ENCODE data around the gene SRGAP2.
"Not testable (repeated sequence)": the region's sequence is repeated elsewhere in the genome, so short reads cannot be mapped to it uniquely, and the experiment has no call there.

The SRGAP2 gene

DNA sequence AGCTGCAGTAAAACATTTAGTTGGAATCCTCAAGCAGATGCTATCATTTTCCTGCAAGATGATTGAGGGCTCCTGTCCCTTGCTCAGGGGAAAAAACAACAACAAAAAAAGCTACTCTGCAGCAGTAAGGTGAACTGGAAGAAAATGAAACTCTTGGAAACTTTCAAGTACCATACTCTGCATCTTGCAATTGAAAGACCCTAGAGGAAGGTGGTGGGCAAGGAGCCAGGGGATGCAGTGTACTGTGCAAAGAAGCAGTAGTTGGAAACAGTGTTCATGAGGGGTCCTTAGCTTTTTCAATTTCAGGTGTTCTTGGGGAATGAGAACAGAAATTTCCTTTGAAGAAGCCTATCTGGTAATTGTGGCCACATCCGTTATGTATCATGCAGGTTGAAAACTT lies 7.5 kb downstream of the SRGAP2 start:
- not testable (repeated sequence) for DNase-seq

DNA sequence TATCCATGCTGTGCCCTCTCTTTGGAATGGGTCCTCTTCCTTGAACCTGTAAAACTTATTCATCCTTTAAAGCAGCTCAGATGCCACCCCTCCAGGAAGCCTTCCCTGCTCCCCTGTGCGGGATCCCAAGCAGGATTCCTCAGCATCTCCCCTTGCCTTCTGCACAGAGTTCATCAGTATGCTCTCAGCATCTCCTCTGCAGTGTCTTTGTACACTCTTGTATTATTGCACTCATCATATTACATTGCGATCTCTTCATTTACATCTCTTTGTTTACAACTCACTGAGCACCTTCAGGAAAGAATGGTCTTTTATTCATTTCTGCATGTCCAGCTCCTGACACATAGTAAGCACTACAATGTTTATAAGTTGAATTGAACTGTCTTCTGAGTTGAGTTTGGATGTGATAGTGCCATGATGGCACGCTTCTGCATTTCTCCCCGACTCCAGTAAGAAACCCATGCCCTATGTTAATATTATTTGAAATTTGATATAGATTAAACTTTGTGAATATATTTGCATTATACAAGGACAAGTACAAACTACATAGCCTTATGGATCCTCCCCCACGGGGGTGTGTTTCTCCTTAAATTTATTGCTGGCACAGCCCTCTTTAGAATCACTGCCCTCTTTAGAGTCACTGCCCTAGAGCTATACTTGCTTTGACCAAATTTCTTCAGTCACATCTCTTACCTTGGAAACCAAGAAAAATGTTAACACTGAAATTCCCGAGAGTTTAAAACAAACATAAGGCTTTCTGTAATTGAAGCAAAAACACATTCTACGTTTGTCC lies 12.5 kb downstream of the SRGAP2 start:
- DNase-seq, result not testable (repeated sequence)

DNA sequence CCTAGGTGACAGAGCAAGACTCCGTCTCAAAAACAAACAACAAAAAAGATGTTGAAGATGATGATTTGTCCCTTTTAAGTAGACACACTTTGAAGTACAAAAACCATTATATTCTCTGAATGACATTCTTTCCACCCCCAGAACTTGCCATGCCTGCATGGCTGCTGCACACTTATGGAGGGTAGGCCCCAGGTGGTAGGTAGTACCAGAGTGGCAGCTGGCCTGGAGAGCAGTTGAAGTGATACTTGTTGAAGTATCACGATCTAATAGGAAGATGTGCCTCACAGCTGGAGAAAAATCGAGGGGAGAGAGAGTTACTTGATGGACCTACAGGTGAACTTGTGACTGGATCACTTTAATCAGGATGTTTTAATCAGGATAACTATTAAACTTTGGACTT lies 14.9 kb downstream of the SRGAP2 start:
- DNase-seq, result not testable (repeated sequence)

DNA sequence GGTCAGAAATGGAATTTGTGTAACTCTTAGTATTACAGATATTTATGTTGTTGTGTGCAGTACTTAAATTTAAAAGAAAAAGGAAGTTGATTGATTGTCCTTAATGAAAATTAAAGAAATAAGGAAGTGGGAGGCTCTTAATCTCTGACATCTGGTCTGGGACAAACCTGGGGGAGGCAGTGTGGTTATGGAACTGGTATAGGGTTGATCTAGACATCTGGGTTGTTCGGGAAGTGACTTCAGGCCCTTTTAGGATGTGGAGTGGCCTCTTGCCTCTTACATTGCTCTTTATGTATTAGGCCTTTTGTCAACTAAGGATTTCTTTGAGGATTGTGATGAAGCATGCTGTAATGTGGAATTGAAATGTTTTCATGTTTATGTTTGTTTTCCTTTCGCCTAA lies 15.4 kb downstream of the SRGAP2 start:
- not testable (repeated sequence) for DNase-seq

DNA sequence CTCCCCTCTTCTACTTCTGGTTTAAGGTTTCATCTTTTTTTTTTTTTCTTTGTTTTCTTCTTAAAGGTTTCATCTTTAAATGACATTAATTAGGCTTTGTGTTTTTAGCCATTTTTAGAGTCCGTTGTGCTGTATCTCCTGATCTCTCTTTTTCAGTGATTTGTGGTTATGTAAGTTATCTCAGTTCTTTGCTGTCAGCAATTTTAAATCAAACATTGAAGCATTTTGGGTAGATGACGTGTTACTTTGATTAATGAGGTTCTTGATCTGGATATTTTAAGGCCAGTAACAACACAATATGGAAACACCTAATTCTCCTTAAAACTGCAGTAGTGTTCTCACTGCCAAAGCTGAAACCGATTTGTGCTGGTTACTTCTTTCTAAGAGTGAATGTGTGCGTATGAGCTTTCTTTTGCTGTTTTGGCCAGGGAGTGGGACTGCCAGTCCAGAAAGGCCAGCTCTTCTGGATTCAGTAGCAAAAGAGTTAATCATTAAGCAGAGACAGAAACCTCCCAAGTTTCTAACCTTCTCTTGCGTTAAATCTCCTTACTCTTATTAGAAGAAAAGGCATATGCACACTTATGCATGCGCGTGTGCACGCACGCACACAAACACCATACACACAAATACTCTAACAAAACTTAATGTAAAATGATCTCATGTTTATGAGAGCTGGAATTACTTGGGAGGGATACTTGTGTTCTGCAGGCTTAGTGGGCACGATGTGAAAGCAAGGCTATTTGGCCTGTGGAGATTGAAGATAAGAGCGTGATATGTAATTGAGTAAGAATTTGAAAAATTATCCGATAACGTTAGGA lies 16.4 kb downstream of the SRGAP2 start:
- DNase-seq, result not testable (repeated sequence)

DNA sequence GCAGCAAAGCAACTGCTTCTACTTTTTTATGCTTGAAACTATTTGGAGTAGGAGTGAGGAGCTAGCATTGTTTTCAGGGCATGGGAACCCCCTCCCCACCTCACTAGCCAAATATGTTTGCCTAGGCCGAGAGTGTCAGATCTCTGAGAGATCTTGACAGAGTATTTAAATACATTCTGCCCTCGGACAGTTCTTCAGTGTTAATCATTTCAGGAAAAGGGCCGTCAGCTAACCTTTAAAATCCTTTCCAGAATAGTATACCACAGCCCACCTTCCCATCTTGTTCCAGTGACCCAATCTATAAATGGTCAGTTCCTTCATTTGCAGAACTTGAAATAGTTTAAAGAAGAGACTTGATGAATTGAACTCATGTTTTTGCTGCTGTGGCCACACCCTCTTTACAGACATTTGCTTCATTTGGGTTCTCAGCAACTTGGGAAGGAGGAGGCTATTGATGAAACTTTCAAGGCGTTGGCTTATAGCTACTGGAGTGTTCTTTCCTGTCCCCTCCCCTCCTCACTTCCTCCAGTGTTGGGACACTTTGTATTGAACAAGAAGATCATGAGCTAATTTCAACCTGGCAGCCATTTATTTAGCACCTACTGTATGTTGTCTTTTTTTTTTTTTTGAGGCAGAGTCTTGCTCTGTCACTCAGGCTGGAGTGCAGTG lies 17.1 kb downstream of the SRGAP2 start:
- DNase-seq, result not testable (repeated sequence)

DNA sequence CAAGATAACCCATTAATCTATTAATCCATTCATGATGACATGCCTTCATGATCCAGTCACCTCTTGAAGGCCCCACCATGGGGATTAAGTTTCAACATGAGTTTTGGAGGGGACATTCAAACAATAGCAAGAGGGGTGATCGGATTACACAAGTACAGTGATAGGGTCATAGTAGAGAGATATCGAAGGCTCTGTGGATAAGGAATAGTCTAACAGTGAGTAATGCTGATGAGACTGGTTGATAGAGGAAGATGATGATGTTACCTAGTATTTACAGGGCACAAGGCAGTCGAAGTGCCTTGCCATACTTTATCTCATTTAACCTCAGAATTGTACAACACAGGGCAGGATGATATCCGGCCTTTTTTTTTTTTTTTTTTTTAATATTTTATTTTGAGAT lies 18.2 kb downstream of the SRGAP2 start:
- DNase-seq, result not testable (repeated sequence)

DNA sequence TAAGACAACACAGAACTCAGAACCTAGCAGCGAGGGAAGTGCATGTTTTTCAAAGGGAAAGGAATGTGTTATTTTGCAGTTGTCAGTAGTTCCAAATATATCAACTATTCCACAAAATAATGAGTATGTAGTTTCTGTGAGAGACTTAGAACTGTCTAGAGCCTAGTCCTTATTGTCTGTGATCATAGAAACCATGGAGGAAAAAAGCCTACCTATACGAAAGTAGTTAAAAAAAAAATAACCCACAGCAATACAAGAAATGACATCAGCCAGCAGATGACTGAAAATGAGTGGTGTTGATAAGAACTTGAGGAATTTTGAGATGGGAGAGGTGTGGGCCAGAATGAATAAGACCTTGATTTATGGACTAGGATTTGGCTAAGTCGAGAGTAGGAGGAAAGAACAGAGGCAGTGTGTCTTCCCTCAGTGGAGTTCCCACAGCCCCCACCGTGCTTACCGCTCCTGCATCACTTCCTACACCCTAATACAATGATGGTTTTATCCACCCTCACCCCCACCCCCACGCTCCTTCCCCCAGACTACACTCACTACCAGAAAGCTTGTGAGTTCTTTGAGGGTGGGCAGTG lies 20.9 kb downstream of the SRGAP2 start:
- not testable (repeated sequence) for DNase-seq

DNA sequence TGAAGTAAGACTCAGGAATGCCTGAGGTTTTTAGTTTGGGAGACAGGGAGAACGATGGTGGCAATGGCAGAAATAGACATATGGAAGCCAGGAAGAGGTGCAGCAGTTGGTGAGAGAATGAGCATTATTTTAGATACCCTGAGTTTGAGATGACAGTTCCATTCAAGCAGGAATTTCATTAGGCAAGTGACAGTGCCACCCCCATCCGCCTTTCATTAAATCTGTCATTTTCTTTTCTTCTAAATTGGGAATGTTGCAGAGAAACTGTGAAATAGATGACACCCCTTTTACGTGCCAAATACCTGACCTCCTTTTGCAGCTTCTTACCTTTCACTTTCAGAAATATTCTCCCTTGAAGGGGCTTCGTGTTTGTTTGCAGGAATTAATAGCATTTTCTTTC lies 22.0 kb downstream of the SRGAP2 start:
- DNase-seq, result not testable (repeated sequence)

DNA sequence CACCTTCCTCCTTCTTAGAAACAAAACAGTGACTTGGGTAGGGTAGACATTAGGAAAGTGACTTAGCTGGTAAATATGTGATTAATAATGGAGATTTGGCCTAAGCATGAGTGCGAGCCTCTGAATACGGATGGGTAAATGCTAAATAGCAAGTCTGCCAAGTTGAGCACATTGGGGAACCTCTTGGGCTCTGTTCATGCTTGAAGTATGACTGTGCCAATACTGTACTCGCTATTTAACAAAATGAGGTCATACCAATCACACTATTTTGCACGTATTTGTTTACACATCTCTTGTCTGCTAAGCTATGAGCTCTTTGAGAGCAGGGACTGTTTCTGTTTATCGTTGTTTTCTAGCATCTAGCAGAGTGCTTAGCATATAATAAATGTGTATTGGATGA lies 23.5 kb downstream of the SRGAP2 start:
- DNase-seq, result not testable (repeated sequence)

DNA sequence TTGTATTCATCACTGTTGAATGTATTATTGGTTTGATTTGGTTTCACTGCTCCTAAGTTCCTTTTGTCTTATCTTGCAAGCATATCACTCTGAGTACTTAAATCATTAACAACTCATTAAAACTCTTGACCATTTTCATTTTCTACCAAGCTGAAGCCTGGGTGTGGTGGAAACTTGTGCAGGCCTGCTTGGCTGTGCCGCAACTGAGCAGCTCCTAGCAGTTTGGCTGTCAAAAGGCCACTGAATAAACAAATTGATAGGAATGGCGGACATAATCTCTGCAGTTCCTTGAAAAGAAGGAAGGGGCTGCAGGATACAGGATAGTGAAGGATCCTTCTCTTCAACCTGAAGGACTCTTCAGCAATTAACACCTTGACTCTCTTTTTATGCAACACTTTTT lies 25.9 kb downstream of the SRGAP2 start:
- DNase-seq, result not testable (repeated sequence)

DNA sequence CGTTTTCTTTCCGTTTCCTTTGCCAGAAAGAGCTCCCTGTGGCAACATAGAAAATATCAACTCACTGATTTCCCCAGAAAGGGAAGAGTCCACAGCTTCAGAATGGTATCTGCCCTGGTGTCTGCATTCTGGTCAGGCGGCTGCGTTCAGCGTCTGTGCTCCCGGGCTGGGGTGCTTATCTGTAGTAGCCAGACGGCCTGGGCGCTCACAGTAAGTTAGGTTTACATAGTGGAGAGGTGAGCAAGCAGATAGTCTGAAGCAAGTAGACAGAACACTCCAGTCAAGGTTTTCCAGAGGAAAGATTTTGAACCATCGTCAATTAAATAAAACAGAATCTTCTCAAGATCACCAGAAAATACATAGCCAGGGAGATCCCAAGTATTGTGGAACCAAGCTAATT lies 28.6 kb downstream of the SRGAP2 start:
- DNase-seq, result not testable (repeated sequence)

DNA sequence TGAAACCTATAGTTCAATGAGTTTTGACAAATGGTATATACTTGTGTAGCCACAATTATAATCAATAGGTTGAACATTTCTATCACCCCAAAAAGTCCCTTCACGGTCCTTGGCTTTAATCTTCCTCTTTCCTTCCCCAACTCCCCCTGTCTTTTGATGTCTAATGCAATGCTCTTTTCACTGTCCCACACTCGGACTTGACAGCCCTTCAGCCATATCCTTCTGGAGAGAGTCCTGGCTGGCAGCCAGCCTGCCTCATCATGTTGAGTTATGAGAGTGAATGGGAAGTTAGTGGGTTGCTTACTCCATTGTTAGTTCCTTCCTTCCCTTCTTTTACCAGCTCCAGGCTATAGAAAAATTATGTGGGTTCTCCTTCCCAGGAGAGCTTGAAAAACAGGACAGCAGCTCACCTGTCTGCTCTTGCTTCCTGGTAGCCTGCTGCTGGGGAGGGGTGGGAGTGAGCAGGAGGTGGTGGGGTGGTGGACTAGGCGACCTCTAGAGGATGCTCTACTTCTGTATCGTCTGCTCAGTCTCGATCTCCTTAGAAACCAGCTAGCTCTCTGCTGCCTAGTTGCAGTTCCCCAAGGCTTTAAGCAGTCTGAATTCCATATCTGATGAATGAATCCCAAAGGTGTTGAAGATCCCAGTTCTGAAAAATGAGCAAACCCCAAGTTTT lies 29.8 kb downstream of the SRGAP2 start:
- not testable (repeated sequence) for DNase-seq

DNA sequence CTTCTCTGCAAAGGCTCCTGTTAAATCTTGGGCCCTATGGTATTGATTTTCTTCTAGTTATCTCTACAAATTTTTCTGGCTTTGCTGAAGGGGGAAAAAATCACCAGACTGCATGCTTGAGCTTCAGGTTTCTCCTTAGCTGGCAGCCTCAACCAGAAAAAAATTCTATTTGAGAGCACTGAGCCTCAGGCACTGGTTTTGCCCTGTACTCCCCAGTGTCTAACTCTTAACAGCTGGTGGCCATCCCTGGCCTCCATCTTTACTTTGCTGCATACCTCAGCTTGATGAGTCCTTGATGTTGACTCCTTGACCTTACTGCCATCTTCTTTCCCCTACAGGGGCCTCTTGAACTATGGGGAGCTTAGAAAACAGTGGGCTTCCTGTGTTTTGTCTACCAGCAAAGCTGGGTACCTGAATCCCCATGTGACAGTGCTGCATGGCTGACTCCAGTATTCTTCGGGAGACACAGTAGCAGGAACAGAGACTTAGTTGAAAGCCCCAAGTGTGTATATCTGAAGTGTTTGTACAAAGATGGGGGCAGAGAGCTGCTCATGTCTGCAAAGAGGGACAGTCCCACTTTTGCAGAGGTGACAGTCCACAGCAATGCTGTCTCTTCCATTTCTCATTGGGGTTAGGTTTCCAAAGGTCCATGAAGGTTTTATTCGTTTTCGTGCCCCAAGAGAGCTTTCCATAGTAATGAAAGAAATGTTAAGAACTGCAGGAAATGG lies 31.0 kb downstream of the SRGAP2 start:
- not testable (repeated sequence) for DNase-seq

DNA sequence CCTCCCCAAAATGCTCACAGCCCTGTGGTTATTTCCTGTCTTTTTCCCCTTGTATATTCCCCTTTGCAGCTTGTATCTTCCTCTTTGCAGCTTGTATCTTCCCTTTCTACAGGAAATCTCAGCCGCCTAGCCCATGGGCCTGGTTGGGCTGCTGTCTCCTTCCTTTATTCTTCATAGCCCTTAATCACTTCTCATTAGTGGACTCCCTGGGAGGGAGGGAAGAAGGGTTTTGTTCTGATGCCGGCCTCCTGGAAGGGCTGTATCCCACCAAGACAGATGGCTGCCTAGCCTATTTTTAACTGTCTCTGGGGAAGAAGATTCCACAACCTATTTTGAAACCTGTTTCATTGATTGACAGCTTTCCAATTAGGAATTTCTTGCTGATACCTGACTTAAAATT lies 31.8 kb downstream of the SRGAP2 start:
- not testable (repeated sequence) for DNase-seq

DNA sequence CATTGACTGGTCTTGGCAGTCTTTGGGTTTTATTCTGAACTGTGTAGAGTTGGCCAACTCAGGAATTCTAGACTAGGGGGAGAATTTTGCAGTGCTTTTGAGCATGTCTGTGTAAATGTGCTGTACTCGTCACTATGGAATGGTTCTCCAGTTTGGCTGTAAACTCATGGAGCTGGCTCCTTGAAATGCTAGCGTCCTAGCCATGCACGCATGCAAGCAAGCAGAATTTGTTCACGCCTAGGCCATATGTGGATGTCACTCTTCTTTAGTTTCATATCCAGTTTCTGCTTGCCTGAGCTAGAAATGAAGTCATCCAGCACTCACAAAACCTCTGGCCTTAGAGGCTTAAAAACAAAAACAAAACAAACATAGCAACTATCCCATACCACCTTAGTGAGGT lies 36.9 kb downstream of the SRGAP2 start:
- DNase-seq, result not testable (repeated sequence)

DNA sequence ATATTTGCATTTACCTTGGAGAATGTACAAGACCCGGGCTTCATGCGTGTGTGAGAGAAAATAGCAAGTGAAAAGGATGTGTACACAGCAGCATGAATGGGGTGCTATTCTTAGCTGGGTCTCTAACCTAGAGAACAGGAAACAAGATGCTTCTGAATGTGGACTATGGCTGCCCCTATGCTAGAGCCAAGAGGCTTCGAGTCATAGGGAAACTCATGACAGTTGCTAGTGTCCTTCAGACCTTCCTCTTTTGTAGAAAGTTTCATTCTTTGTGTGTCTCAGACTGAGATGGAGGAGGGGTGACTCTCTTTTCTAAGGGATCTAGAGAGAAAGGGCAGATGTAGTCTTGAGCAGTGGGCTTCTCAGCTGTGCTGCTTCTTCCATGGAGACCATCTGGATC lies 40.0 kb downstream of the SRGAP2 start:
- DNase-seq, result not testable (repeated sequence)

DNA sequence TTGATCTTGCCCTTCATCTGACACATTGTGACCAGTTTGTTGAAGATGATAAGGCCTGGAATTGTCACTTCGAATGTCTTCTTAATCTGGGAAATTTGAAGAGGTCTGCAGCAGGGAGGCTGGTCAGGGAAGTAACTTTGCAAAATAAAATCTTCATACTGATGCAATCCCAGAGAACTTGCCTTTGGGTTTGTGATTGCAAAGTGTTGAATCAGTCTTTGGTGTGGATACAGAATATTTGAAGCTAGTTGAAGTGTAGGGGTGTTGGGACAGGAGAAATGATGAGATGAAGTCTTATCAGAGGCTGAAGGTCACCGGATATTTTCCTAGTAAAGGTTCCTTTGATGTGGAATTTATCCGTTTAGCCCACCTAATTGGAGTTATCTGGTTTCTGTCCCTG lies 42.1 kb downstream of the SRGAP2 start:
- DNase-seq, result not testable (repeated sequence)

DNA sequence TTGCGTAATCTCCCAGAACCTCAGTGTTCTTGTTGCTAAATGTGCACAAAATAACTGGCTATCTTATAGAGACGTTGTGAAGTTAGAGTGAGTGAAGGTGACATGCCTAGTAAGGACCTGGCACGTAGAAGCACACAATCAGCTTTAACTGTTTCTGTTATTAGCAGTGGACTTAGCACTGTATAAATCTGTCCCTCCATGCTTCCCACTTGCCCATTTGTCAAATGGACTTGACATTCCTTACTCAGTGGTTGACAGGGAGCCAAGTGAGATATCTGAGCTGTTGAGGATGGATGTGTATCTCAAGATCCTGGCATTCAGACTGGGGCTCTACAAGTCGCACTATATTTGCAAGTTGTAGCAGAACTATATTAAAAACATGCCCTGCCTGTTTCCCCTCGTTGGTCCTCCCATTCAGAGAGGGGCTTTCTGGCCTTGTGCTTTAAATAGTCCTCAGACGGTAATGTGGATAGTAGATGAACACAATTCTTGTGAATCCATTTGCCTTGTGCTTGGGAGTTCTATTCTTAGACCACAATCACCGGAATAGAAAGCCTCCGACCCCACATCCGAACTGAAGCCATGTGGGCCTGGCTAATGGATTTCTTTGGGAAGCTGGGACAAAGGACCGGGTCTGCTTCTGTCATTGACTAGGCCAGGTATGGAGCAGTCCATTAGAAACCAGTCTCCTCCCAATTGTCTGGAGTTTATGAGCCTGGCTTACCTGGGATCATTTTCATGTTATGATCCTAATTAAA lies 43.0 kb downstream of the SRGAP2 start:
- not testable (repeated sequence) for DNase-seq

DNA sequence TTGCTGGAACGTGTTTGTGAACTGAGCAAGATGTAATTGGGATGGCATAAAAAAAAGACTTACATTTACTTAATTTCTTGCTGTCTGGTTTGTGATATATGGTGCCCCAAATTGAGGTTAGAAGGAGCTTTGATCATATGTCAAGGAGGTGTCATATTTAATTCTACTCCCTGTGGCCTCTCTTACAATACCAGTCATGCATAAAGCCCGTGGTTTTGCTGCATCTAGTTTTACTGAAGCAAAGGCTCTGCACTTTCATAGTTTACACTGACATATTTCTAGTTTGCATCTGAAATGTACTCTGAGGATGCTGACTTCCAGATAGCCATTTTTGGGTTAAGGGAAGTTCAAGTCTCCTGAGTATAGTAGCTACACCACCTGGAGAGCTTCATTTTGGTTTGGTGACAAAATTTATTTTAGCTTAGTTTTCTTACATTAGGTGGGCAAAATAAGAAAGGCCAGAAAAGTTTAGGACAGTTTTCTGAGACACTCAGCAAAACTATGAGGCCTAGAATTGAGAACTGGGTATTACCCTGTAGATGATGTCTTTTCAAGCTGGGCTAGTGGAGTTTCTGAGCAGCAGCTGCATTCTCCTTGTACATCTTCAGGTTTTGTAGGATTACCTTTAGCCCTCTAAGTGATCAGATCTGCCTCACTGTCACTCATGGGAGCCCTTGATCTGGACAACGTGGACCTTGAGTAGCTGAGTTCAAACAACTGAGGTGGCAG lies 47.8 kb downstream of the SRGAP2 start:
- not testable (repeated sequence) for DNase-seq

Measured in activated CD4-positive, alpha-beta T cell treated with anti-CD3 and anti-CD28 coated beads for 4 hours (primary cell).